H9 (cell line): ENCODE measurements around the gene PTDSS2. TPM values are rescaled to one million over a fixed set of nuclear protein-coding genes. Genes with fewer than 3 reads are reported as not detected.

ENCODE experiments used
- DNase-seq: peaks from one replicate; pipeline ENCODE4 v3.0.0-alpha.2; 2017
- H2AFZ ChIP-seq: one replicate; pipeline ENCODE4 v1.6.1; 2013; ENCODE audit warnings: mild to moderate bottlenecking, low read length, control low read depth, moderate library complexity
- H2AK5ac ChIP-seq: 2 replicates; pipeline ENCODE4 v1.6.1; 2013; ENCODE audit warnings: low read length, control low read depth, mixed read lengths; ENCODE audit not compliant: insufficient read length
- H2BK120ac ChIP-seq: one replicate; pipeline ENCODE4 v1.6.1; 2013; ENCODE audit warnings: low read depth, mild to moderate bottlenecking, low read length, control low read depth, inconsistent platforms; ENCODE audit not compliant: poor library complexity, severe bottlenecking
- H2BK12ac ChIP-seq: 2 replicates; pipeline ENCODE4 v1.6.1; 2013; ENCODE audit warnings: low read length, control low read depth, mixed read lengths, low read depth; ENCODE audit not compliant: insufficient read length
- H2BK15ac ChIP-seq: 2 replicates; pipeline ENCODE4 v1.6.1; 2013; ENCODE audit warnings: low read depth, low read length, control low read depth
- H2BK20ac ChIP-seq: one replicate; pipeline ENCODE4 v1.6.1; 2013; ENCODE audit warnings: low read depth, mild to moderate bottlenecking, low read length, control low read depth, inconsistent platforms; ENCODE audit not compliant: poor library complexity, severe bottlenecking
- H2BK5ac ChIP-seq: 2 replicates; pipeline ENCODE4 v1.6.1; 2013; ENCODE audit warnings: low read length, control low read depth, mixed read lengths; ENCODE audit not compliant: insufficient read length
- H3K14ac ChIP-seq: 2 replicates; pipeline ENCODE4 v1.6.1; 2013; ENCODE audit warnings: low read length, control low read depth; ENCODE audit not compliant: insufficient read depth
- H3K18ac ChIP-seq: 2 replicates; pipeline ENCODE4 v1.6.1; 2013; ENCODE audit warnings: low read depth, mild to moderate bottlenecking, mixed read lengths, low read length, control low read depth; ENCODE audit not compliant: insufficient read length
- H3K23ac ChIP-seq: 2 replicates; pipeline ENCODE4 v1.6.1; 2013; ENCODE audit warnings: low read length, control low read depth, mixed read lengths, low read depth; ENCODE audit not compliant: insufficient read length
- H3K23me2 ChIP-seq: 2 replicates; pipeline ENCODE4 v1.6.1; 2013; ENCODE audit warnings: low read depth, mild to moderate bottlenecking, mixed read lengths, low read length, control low read depth; ENCODE audit not compliant: insufficient read length, poor library complexity, severe bottlenecking
- H3K27ac ChIP-seq: 2 replicates; pipeline ENCODE4 v1.5.1; 2013; ENCODE audit warnings: low read length, control low read depth, mixed read lengths, low read depth; ENCODE audit not compliant: insufficient read length
- H3K27me3 ChIP-seq: 2 replicates; pipeline ENCODE4 v1.6.1; 2013; ENCODE audit warnings: low read length, control low read depth, inconsistent platforms; ENCODE audit not compliant: insufficient read depth
- H3K4ac ChIP-seq: 2 replicates; pipeline ENCODE4 v1.6.1; 2013; ENCODE audit warnings: low read depth, mild to moderate bottlenecking, control low read depth, inconsistent platforms, low read length, moderate library complexity
- H3K4me1 ChIP-seq: 2 replicates; pipeline ENCODE4 v1.6.1; 2013; ENCODE audit warnings: low read length, control low read depth, inconsistent platforms; ENCODE audit not compliant: insufficient read depth
- H3K4me2 ChIP-seq: 2 replicates; pipeline ENCODE4 v1.6.1; 2013; ENCODE audit warnings: low read length, control low read depth, mixed read lengths; ENCODE audit not compliant: insufficient read length, insufficient read depth
- H3K56ac ChIP-seq: 2 replicates; pipeline ENCODE4 v1.6.1; 2013; ENCODE audit warnings: low read depth, mild to moderate bottlenecking, mixed read lengths, low read length, control low read depth; ENCODE audit not compliant: insufficient read length
- H3K79me1 ChIP-seq: 2 replicates; pipeline ENCODE4 v1.6.1; 2013; ENCODE audit warnings: low read depth, mild to moderate bottlenecking, moderate library complexity, low read length, control low read depth, inconsistent platforms; ENCODE audit not compliant: insufficient read depth, poor library complexity, severe bottlenecking
- H3K79me2 ChIP-seq: 2 replicates; pipeline ENCODE4 v1.6.1; 2013; ENCODE audit warnings: low read length, control low read depth, inconsistent platforms; ENCODE audit not compliant: insufficient read depth
- H3K9ac ChIP-seq: 2 replicates; pipeline ENCODE4 v1.6.1; 2013; ENCODE audit warnings: low read length, control low read depth, mixed read lengths; ENCODE audit not compliant: insufficient read length; ENCODE audit errors: extremely low read depth
- H3K9me3 ChIP-seq: one replicate; pipeline ENCODE4 v1.6.1; 2013; ENCODE audit warnings: low read depth, low read length, inconsistent platforms; ENCODE audit not compliant: control insufficient read depth
- H3T11ph ChIP-seq: one replicate; pipeline ENCODE4 v1.6.1; 2013; ENCODE audit warnings: mild to moderate bottlenecking, low read length, control low read depth, inconsistent platforms
- H4K20me1 ChIP-seq: one replicate; pipeline ENCODE4 v1.6.1; 2013; ENCODE audit not compliant: control insufficient read depth, insufficient read length, insufficient read depth
- H4K5ac ChIP-seq: 2 replicates; pipeline ENCODE4 v1.6.1; 2013; ENCODE audit warnings: low read depth, mild to moderate bottlenecking, mixed read lengths, low read length, control low read depth; ENCODE audit not compliant: insufficient read length
- H4K8ac ChIP-seq: replicated peaks from 2 replicates; pipeline ENCODE4 v1.6.1; 2013; ENCODE audit warnings: low read length, control low read depth, mixed read lengths, low read depth; ENCODE audit not compliant: insufficient read length
- H4K91ac ChIP-seq: 2 replicates; pipeline ENCODE4 v1.6.1; 2013; ENCODE audit warnings: low read depth, mild to moderate bottlenecking, moderate library complexity, mixed read lengths, low read length, control low read depth; ENCODE audit not compliant: insufficient read length
- H3K27ac Mint-ChIP-seq, 3 experiments: 2 replicates in 2 of 3; 3 replicates in 1 of 3; pipeline ENCODE4 v1.8.0; 2020 to 2021; ENCODE audit warnings: mixed read lengths in 3 of 3, mild to moderate bottlenecking in 1 of 3, moderate library complexity in 1 of 3
- H3K27me3 Mint-ChIP-seq: 2 replicates; pipeline ENCODE4 v1.8.0; 2021; ENCODE audit warnings: low read depth, mild to moderate bottlenecking, moderate library complexity, mixed read lengths
- H3K36me3 Mint-ChIP-seq, 3 experiments: 2 replicates in 2 of 3; 3 replicates in 1 of 3; pipeline ENCODE4 v1.8.0; 2020 to 2021; ENCODE audit warnings: low read depth in 3 of 3, mixed read lengths in 3 of 3; ENCODE audit not compliant: insufficient read depth in 1 of 3
- H3K4me1 Mint-ChIP-seq, 2 experiments: 2 replicates each; pipeline ENCODE4 v1.8.0; 2020; ENCODE audit warnings: mixed read lengths in 2 of 2
- H3K4me3 Mint-ChIP-seq, 2 experiments: 2 replicates in 1 of 2; 3 replicates in 1 of 2; pipeline ENCODE4 v1.8.0; 2020 to 2021; ENCODE audit warnings: mild to moderate bottlenecking in 2 of 2, mixed read lengths in 2 of 2, moderate library complexity in 1 of 2
- H3K9me3 Mint-ChIP-seq, 2 experiments: 2 replicates in 1 of 2; 3 replicates in 1 of 2; pipeline ENCODE4 v1.8.0; 2020; ENCODE audit warnings: mild to moderate bottlenecking in 2 of 2, mixed read lengths in 2 of 2, moderate library complexity in 1 of 2
- WGBS: extraction: QIAGEN DNeasy Blood & Tissue Kit; methylation state at CpG from one replicate; pipeline ENCODE4 v1.1.7; 2013; ENCODE audit warnings: missing lambda C conversion rate, low lambda C conversion rate, mixed read lengths; ENCODE audit not compliant: insufficient read length; ENCODE audit errors: extremely low coverage; 5-methylcytosine and 5-hydroxymethylcytosine counted together
- total RNA-seq: library from RNA; stranded (reverse); gene quantifications from 2 replicates; pipeline ENCODE4 v1.2.1, GENCODE V29; 2021
- TF ChIP-seq, protein P1 (sequence below): fragments of 200-600 bp; sonication (generic); conservative IDR thresholded peaks from 3 replicates; pipeline ENCODE4 v1.8.0; 2021; ENCODE audit warnings: antibody characterized with exemption, mild to moderate bottlenecking

Gene PTDSS2
- total RNA-seq, 1 experiment from 2014 or later = 55.3 TPM

DNA sequence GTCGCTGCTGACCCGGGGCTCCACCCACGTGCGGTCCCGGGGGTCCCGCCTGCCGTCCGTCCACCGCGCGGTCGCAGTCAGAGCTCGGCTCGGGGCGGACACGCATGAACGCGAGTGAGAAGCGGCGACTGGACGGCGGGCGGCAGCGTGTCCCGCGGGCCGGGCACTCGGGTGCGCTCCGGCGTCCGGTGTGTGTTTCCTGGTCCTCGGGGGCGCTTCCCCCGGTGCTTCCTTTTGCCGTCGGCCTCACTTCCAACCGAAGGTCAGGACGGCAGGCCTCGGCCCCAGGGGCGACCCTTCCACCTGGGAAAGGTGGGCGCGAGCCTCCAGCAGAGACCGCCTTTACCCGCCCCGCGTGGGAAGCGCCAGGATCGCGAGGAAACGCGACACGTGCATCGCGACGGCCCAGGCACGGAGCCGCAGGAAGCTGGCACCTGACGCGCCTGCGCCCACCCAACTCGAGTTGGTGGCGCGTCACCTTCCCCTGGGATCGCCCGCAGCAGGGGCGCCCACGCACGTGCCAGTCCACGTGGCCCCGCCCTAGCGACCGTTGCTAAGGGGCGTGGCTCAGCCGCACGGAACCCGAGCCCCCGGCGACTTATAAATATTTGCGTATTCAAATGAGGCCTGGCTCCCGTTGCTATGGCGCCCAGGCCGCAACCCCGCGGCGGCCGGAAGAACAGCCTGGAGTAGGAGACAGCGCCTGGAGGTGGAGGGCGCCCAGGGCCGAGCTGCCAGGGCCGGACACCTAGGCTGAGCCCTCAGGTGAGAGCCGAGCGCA is 87.0 kb downstream of the PTDSS2 start, which contains the start of gene LRRC56:
Gene LRRC56, plus strand, starts transcription at position 687 of the 781 bp plus-strand sequence. CDS start 3,158 bp downstream, outside the sequence.
- Histone ChIP-seq H2BK120ac (no peak within 1 kb of the TSS), H3K4ac (no peak within 1 kb of the TSS), H3K4me2 (peak within 1 kb of the TSS; percentile 41), H2BK12ac (no peak within 1 kb of the TSS), H2BK15ac (no peak within 1 kb of the TSS), H4K5ac (no peak within 1 kb of the TSS), H4K91ac (no peak within 1 kb of the TSS), H2AFZ (no peak within 1 kb of the TSS), H2AK5ac (no peak within 1 kb of the TSS), H3K14ac (peak within 1 kb of the TSS; percentile 89), H4K20me1 (no peaks in the 10 kb centered on the region), H3K23me2 (peaks cover 19% of the 10 kb centered on the region), H3K79me1 (no peaks in the 10 kb centered on the region), H2BK20ac (no peak within 1 kb of the TSS), H3K27me3 (no peaks in the 10 kb centered on the region), H3K27ac (no peak within 1 kb of the TSS), H3K79me2 (no peaks in the 10 kb centered on the region), H2BK5ac (no peak within 1 kb of the TSS), H3K4me1 (no peaks in the 10 kb centered on the region), H3K23ac (no peak within 1 kb of the TSS), H3K56ac (no peak within 1 kb of the TSS), H4K8ac (no peak within 1 kb of the TSS), H3K18ac (peak within 1 kb of the TSS; percentile 55), H3K9ac (no peak within 1 kb of the TSS), H3K9me3 (no peaks in the 10 kb centered on the region), H3T11ph (no peak within 1 kb of the TSS)
- DNase-seq = peak; percentile 89
- Mint-ChIP-seq H3K27me3 (peaks cover 16% of the 10 kb centered on the region), H3K9me3 (peaks cover 0 to 2% of the 10 kb centered on the region in 2 experiments; a peak in 1 of 5 replicates), H3K4me1 (peaks cover 6 to 11% of the 10 kb centered on the region in 2 experiments; a peak in 2 of 4 replicates), H3K36me3 (peaks cover 2 to 13% (median 5%) of the 10 kb centered on the region in 3 experiments; a peak in 5 of 7 replicates), H3K27ac (no peak within 1 kb of the TSS), H3K4me3 (peak within 1 kb of the TSS; percentile 76 to 94)
- no CpG with 5 or more reads among the region's 93 CpGs for WGBS
- TF ChIP-seq, protein P1, sequence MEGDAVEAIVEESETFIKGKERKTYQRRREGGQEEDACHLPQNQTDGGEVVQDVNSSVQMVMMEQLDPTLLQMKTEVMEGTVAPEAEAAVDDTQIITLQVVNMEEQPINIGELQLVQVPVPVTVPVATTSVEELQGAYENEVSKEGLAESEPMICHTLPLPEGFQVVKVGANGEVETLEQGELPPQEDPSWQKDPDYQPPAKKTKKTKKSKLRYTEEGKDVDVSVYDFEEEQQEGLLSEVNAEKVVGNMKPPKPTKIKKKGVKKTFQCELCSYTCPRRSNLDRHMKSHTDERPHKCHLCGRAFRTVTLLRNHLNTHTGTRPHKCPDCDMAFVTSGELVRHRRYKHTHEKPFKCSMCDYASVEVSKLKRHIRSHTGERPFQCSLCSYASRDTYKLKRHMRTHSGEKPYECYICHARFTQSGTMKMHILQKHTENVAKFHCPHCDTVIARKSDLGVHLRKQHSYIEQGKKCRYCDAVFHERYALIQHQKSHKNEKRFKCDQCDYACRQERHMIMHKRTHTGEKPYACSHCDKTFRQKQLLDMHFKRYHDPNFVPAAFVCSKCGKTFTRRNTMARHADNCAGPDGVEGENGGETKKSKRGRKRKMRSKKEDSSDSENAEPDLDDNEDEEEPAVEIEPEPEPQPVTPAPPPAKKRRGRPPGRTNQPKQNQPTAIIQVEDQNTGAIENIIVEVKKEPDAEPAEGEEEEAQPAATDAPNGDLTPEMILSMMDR = no peak
